HepG2 (cell line): ENCODE measurements around the gene LEFTY2. TPM values are rescaled to one million over a fixed set of nuclear protein-coding genes. Genes with fewer than 3 reads are reported as not detected.

Experiments used
- BCL6 ChIP-seq: IDR thresholded peaks from 2 replicates; pipeline ENCODE4 v1.6.1; 2016; ENCODE audit warnings: missing genetic modification reagents, missing compliant biosample characterization
- CBX5 ChIP-seq: sonication (generic); formaldehyde crosslinking; IDR thresholded peaks from 2 replicates; pipeline ENCODE4 v1.4.0; 2020; ENCODE audit warnings: missing genetic modification reagents, borderline replicate concordance
- CREB1 ChIP-seq, 2 experiments: fragments of 450-650 bp in 1 of 2; IDR thresholded peaks; 2 replicates each; pipeline ENCODE4 v1.6.1; 2016 to 2017; ENCODE audit warnings: control low read depth in 1 of 2, mild to moderate bottlenecking in 1 of 2, missing compliant biosample characterization in 1 of 2, missing genetic modification characterization in 1 of 2
- FOSL2 ChIP-seq: sonication (generic); formaldehyde crosslinking; IDR thresholded peaks from 2 replicates; pipeline ENCODE4 v1.4.0; 2020; ENCODE audit warnings: missing genetic modification reagents
- FOXA3 ChIP-seq: IDR thresholded peaks from 2 replicates; pipeline ENCODE4 v1.6.1; 2016; ENCODE audit warnings: missing genetic modification reagents, missing compliant biosample characterization
- HDAC2 ChIP-seq: sonication (generic); formaldehyde crosslinking; IDR thresholded peaks from 2 replicates; pipeline ENCODE4 v1.4.0; 2020; ENCODE audit warnings: missing genetic modification reagents
- HNF4A ChIP-seq: sonication (generic); formaldehyde crosslinking; IDR thresholded peaks from 2 replicates; pipeline ENCODE4 v1.4.0; 2020; ENCODE audit warnings: missing genetic modification reagents
- HNRNPL ChIP-seq: fragments of 200-400 bp; formaldehyde crosslinking; IDR thresholded peaks from 2 replicates; pipeline ENCODE4 v1.6.1; 2017; ENCODE audit warnings: mild to moderate bottlenecking, low read depth, low read length
- HOXA5 ChIP-seq: sonication (generic); formaldehyde crosslinking; IDR thresholded peaks from 2 replicates; pipeline ENCODE4 v1.4.0; 2020; ENCODE audit warnings: missing genetic modification reagents
- KDM4B ChIP-seq: sonication (generic); formaldehyde crosslinking; IDR thresholded peaks from 2 replicates; pipeline ENCODE4 v1.4.0; 2020; ENCODE audit warnings: missing genetic modification reagents
- NFKBIZ ChIP-seq: IDR thresholded peaks from 2 replicates; pipeline ENCODE4 v1.6.1; 2018; ENCODE audit warnings: missing genetic modification reagents, missing compliant biosample characterization
- NR2F1 ChIP-seq, 2 experiments: fragments of 450-650 bp in 1 of 2; formaldehyde crosslinking in 1 of 2; IDR thresholded peaks; 2 replicates each; pipeline versions ENCODE4 v1.5.0 to v1.6.1; 2016 to 2020; ENCODE audit warnings: mild to moderate bottlenecking in 1 of 2, missing compliant biosample characterization in 1 of 2, missing genetic modification reagents in 1 of 2, moderate library complexity in 1 of 2
- NR2F2 ChIP-seq: IDR thresholded peaks from 2 replicates; pipeline ENCODE4 v1.6.1; 2012; ENCODE audit warnings: low read depth, inconsistent platforms, borderline replicate concordance
- SALL1 ChIP-seq: sonication (generic); formaldehyde crosslinking; IDR thresholded peaks from 2 replicates; pipeline ENCODE4 v1.8.0; 2022; ENCODE audit warnings: mild to moderate bottlenecking, missing genetic modification reagents
- TEAD2 ChIP-seq: sonication (generic); formaldehyde crosslinking; IDR thresholded peaks from 2 replicates; pipeline ENCODE4 v1.9.0; 2021; ENCODE audit warnings: missing genetic modification reagents
- ZBTB7A ChIP-seq: sonication (generic); formaldehyde crosslinking; IDR thresholded peaks from 2 replicates; pipeline ENCODE4 v1.8.0; 2022; ENCODE audit warnings: mild to moderate bottlenecking, missing genetic modification reagents
- ZNF225 ChIP-seq: sonication (generic); formaldehyde crosslinking; IDR thresholded peaks from 2 replicates; pipeline ENCODE4 v1.4.0; 2020; ENCODE audit warnings: mild to moderate bottlenecking, missing genetic modification reagents
- ZNF33B ChIP-seq: sonication (generic); formaldehyde crosslinking; IDR thresholded peaks from 2 replicates; pipeline ENCODE4 v1.5.1; 2020; ENCODE audit warnings: mild to moderate bottlenecking, missing genetic modification reagents
- ZNF556 ChIP-seq: sonication (generic); formaldehyde crosslinking; IDR thresholded peaks from 2 replicates; pipeline ENCODE4 v1.4.0; 2020; ENCODE audit warnings: mild to moderate bottlenecking, missing genetic modification reagents, borderline replicate concordance
- ZNF569 ChIP-seq: sonication (generic); formaldehyde crosslinking; IDR thresholded peaks from 2 replicates; pipeline ENCODE4 v1.5.0; 2020; ENCODE audit warnings: mild to moderate bottlenecking, missing genetic modification reagents, moderate library complexity, borderline replicate concordance
- ZNF607 ChIP-seq: sonication (generic); formaldehyde crosslinking; IDR thresholded peaks from 2 replicates; pipeline ENCODE4 v1.5.1; 2020; ENCODE audit warnings: missing genetic modification reagents, mild to moderate bottlenecking, borderline replicate concordance
- ZNF644 ChIP-seq: IDR thresholded peaks from 2 replicates; pipeline ENCODE4 v1.6.1; 2016; ENCODE audit warnings: low read depth
- ZNF724P ChIP-seq: sonication (generic); formaldehyde crosslinking; IDR thresholded peaks from 2 replicates; pipeline ENCODE4 v1.8.0; 2022; ENCODE audit warnings: missing genetic modification reagents, borderline replicate concordance
- ZNF746 ChIP-seq: sonication (generic); formaldehyde crosslinking; IDR thresholded peaks from 2 replicates; pipeline ENCODE4 v1.8.0; 2022; ENCODE audit warnings: mild to moderate bottlenecking, missing genetic modification reagents
- ZNF768 ChIP-seq: sonication (generic); formaldehyde crosslinking; IDR thresholded peaks from 2 replicates; pipeline ENCODE4 v1.4.0; 2020; ENCODE audit warnings: missing genetic modification reagents
- polyA plus RNA-seq, 8 experiments: library from polyadenylated mRNA; depleted of rRNA in 3 of 8; stranded (reverse) in 7 of 8; unstranded in 1 of 8; fragments of >200 nt; fragmentation: Illumina TruSeq in 4 of 8; extraction: Trizol in 4 of 8; gene quantifications; 2 replicates each; pipeline versions ENCODE4 v1.2.1 to v1.2.3, GENCODE V29; 2011 to 2016; ENCODE audit warnings: low read depth in 4 of 8, missing spikeins in 1 of 8, mixed read lengths in 1 of 8; ENCODE audit not compliant: insufficient read depth in 1 of 8
- total RNA-seq, 5 experiments: library from RNA; depleted of rRNA; stranded (reverse); fragments of >200 nt; fragmentation: Illumina TruSeq; extraction: Trizol; gene quantifications; 2 replicates each; pipeline ENCODE4 v1.2.3, GENCODE V29; 2016; ENCODE audit warnings: low read depth in 1 of 5
- TF ChIP-seq, protein P1 (sequence below): sonication (generic); formaldehyde crosslinking; IDR thresholded peaks from 2 replicates; pipeline ENCODE4 v1.4.0; 2020; ENCODE audit warnings: mild to moderate bottlenecking, missing genetic modification reagents

Gene LEFTY2
- total and polyA plus RNA-seq, 2 of the 13 experiments (the other 11 are each of a cell fraction or from before 2014, with no cell fraction given): 0.13 to 0.33 TPM

- TF ChIP-seq HDAC2 (CRISPR knock-in tag): peak; percentile 19; the same call in 1 of the 2 replicates
- no peak for TF ChIP-seq TEAD2 (CRISPR knock-in tag)
- TF ChIP-seq BCL6 (CRISPR knock-in tag): peak; percentile 34; the same call in 1 of the 2 replicates
- no peak for TF ChIP-seq HOXA5 (CRISPR knock-in tag)
- TF ChIP-seq ZNF569: no peak
- TF ChIP-seq CREB1 (IDR thresholded peaks at IDR 0.05): peak; percentile 92
- TF ChIP-seq CREB1 (CRISPR knock-in tag; IDR thresholded peaks at IDR 0.05): peak; percentile 70
- no peak for TF ChIP-seq ZNF33B
- peak; percentile 44; the same call in 1 of the 2 replicates for TF ChIP-seq ZNF768 (CRISPR knock-in tag)
- 0 out of 2 replicates have a peak, but pooled peaks have one; percentile 50 for TF ChIP-seq ZNF644 (CRISPR knock-in tag)
- no peak for TF ChIP-seq ZNF724P (CRISPR knock-in tag)
- TF ChIP-seq ZNF556 (CRISPR knock-in tag): peak; percentile 9; the same call in 1 of the 2 replicates
- 0 out of 2 replicates have a peak, but pooled peaks have one; percentile 59 for TF ChIP-seq HNRNPL
- peak; percentile 87 for TF ChIP-seq NR2F2
- TF ChIP-seq SALL1 (CRISPR knock-in tag): 0 out of 2 replicates have a peak, but pooled peaks have one; percentile 26
- peak; percentile 76 for TF ChIP-seq ZBTB7A
- TF ChIP-seq NR2F1 (CRISPR knock-in tag; IDR thresholded peaks at IDR 0.05): peak; percentile 83 to 91
- TF ChIP-seq KDM4B (CRISPR knock-in tag): 0 out of 2 replicates have a peak, but pooled peaks have one; percentile 52
- TF ChIP-seq, protein P1, sequence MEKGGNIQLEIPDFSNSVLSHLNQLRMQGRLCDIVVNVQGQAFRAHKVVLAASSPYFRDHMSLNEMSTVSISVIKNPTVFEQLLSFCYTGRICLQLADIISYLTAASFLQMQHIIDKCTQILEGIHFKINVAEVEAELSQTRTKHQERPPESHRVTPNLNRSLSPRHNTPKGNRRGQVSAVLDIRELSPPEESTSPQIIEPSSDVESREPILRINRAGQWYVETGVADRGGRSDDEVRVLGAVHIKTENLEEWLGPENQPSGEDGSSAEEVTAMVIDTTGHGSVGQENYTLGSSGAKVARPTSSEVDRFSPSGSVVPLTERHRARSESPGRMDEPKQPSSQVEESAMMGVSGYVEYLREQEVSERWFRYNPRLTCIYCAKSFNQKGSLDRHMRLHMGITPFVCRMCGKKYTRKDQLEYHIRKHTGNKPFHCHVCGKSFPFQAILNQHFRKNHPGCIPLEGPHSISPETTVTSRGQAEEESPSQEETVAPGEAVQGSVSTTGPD: 0 out of 2 replicates have a peak, but pooled peaks have one; percentile 18
- no peak for TF ChIP-seq NFKBIZ
- TF ChIP-seq FOSL2 (CRISPR knock-in tag): 0 out of 2 replicates have a peak, but pooled peaks have one; percentile 14
- peak; percentile 52; the same call in 1 of the 2 replicates for TF ChIP-seq ZNF746 (CRISPR knock-in tag)
- no peak for TF ChIP-seq ZNF225
- TF ChIP-seq CBX5 (CRISPR knock-in tag): 0 out of 2 replicates have a peak, but pooled peaks have one; percentile 20
- no peak for TF ChIP-seq ZNF607 (CRISPR knock-in tag)
- peak; percentile 46 for TF ChIP-seq HNF4A (CRISPR knock-in tag)
- TF ChIP-seq FOXA3 (CRISPR knock-in tag): peak; percentile 51
These were observed 50.4 kb downstream of the LEFTY2 start (continued) for GRCh38 chr1:225890346-225891228.
